PC-9 (cell line): ENCODE data around the gene CALD1. TPM values are rescaled to one million over a fixed set of nuclear protein-coding genes. Genes with fewer than 3 reads are reported as not detected.

ENCODE experiments used
- BruUV-seq: library from RNA; stranded (reverse); fragments of 400-500 nt; replicated peaks from 2 replicates; lab custom pipeline; 2021; lab: Mats Ljungman, UMichigan
- CTCF ChIA-PET: fragments of 300-600 bp; sonication (Branson Sonifier 250); formaldehyde crosslinking; loops from one replicate; lab custom pipeline; 2022; ENCODE audit warnings: antibody characterized with exemption; lab: Charles Lee
- POLR2A ChIA-PET: fragments of 300-600 bp; sonication (Branson Sonifier 250); formaldehyde crosslinking; loops from one replicate; lab custom pipeline; 2022; ENCODE audit warnings: antibody characterized with exemption; ENCODE audit not compliant: unreplicated experiment; lab: Charles Lee
- DNase-seq, 2 experiments: peaks; one replicate each; pipeline versions ENCODE4 v3.0.0 to v3.0.0-alpha.2; 2015 to 2022; ENCODE audit warnings: mixed read lengths in 1 of 2
- H2AFZ ChIP-seq: fragments of 200-600 bp; sonication (generic); 2 replicates; pipeline ENCODE4 v1.8.1; 2017; ENCODE audit warnings: antibody characterized with exemption
- H3F3A ChIP-seq: fragments of 200-600 bp; sonication (generic); 2 replicates; pipeline ENCODE4 v1.8.1; 2017; ENCODE audit warnings: antibody characterized with exemption, mild to moderate bottlenecking, low read depth; ENCODE audit not compliant: insufficient read depth
- H3K27ac ChIP-seq: fragments of 200-600 bp; sonication (generic); 2 replicates; pipeline ENCODE4 v1.6.1; 2016; ENCODE audit warnings: mixed run types
- H3K27me3 ChIP-seq: fragments of 200-600 bp; sonication (generic); 2 replicates; pipeline ENCODE4 v1.6.1; 2016; ENCODE audit warnings: low read depth, mixed run types; ENCODE audit not compliant: insufficient read depth
- H3K36me3 ChIP-seq: fragments of 200-600 bp; sonication (generic); 2 replicates; pipeline ENCODE4 v1.6.1; 2016; ENCODE audit warnings: low read depth, mixed run types
- H3K4me1 ChIP-seq: fragments of 200-600 bp; sonication (generic); replicated peaks from 2 replicates; pipeline ENCODE4 v1.6.1; 2016; ENCODE audit warnings: mixed run types; ENCODE audit not compliant: insufficient read depth
- H3K4me2 ChIP-seq: fragments of 200-600 bp; sonication (generic); 2 replicates; pipeline ENCODE4 v1.6.1; 2017; ENCODE audit warnings: mixed run types
- H3K4me3 ChIP-seq: fragments of 200-600 bp; sonication (generic); 2 replicates; pipeline ENCODE4 v1.6.1; 2016; ENCODE audit warnings: mixed run types
- H3K79me2 ChIP-seq: fragments of 200-600 bp; sonication (generic); 2 replicates; pipeline ENCODE4 v1.6.1; 2017; ENCODE audit warnings: low read depth, mixed run types
- H3K9me2 ChIP-seq: fragments of 200-600 bp; sonication (generic); 2 replicates; pipeline ENCODE4 v1.8.1; 2017; ENCODE audit warnings: mild to moderate bottlenecking; ENCODE audit not compliant: insufficient read depth
- H3K9me3 ChIP-seq: fragments of 200-600 bp; sonication (generic); 2 replicates; pipeline ENCODE4 v1.8.1; 2016; ENCODE audit warnings: low read depth; ENCODE audit not compliant: insufficient read depth
- H4K20me1 ChIP-seq: fragments of 200-600 bp; sonication (generic); 2 replicates; pipeline ENCODE4 v1.8.1; 2017; ENCODE audit not compliant: insufficient read depth
- EZH2 ChIP-seq: fragments of 200-600 bp; sonication (generic); IDR thresholded peaks from 2 replicates; pipeline ENCODE4 v1.8.0; 2017; ENCODE audit warnings: antibody characterized with exemption, low read depth
- intact Hi-C: fragments of 100-400 bp; cut with micrococcal nuclease; formaldehyde crosslinking; loops from one replicate; pipeline ENCODE4 v1.10.0; 2022; ENCODE audit not compliant: unreplicated experiment
- total RNA-seq: library from RNA; stranded (reverse); gene quantifications from 2 replicates; pipeline ENCODE4 v1.2.3, GENCODE V29; 2021
- TF ChIP-seq, protein P1 (sequence below): fragments of 200-600 bp; sonication (generic); conservative IDR thresholded peaks from 2 replicates; pipeline ENCODE4 v1.6.1; 2017; ENCODE audit warnings: mixed run types, antibody characterized with exemption, mild to moderate bottlenecking, moderate library complexity

CALD1 gene
- total RNA-seq, 1 experiment from 2014 or later, result 84.4 TPM

DNA sequence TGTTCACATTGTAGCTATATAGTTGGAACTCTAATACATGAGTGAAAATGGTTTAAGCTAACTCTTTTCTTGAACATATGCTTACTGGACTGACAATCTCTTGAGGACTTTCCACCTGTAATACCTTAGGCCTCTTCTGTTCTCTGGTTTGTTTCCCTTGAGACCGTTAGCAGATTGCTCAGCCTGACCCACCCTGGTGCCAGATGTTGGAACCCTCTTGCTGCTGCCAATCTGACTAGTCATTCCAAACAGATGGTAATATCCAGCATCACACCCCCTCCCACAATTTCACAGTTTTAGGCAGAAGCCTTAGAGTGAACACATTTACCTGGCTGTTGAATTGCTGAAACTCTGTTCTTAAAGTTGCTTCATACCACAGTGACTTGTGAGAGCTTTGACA lies 18.7 kb downstream of the CALD1 start:
- DNase-seq, result no peak
- intact Hi-C loops, result no loop called here
- ChIA-PET POLR2A (no interaction called here), CTCF (no interaction called here)
- no peak overlapping the region for H3K27ac ChIP-seq
- H3K27me3 ChIP-seq, result no peaks in the 10 kb centered on the region
- BruUV-seq, result no TSS peak
- H3K4me1 ChIP-seq, result no peaks in the 10 kb centered on the region
- H3K9me3 ChIP-seq, result peaks cover 4% of the 10 kb centered on the region; the same call in 1 of the 2 replicates
- no peak overlapping the region for H3K4me2 ChIP-seq
- H2AFZ ChIP-seq, result no peak overlapping the region
- H4K20me1 ChIP-seq, result no peaks in the 10 kb centered on the region
- no peaks in the 10 kb centered on the region for H3K36me3 ChIP-seq
- H3K9me2 ChIP-seq, result no peaks in the 10 kb centered on the region
- no peak overlapping the region for H3K4me3 ChIP-seq
- TF ChIP-seq, protein P1, sequence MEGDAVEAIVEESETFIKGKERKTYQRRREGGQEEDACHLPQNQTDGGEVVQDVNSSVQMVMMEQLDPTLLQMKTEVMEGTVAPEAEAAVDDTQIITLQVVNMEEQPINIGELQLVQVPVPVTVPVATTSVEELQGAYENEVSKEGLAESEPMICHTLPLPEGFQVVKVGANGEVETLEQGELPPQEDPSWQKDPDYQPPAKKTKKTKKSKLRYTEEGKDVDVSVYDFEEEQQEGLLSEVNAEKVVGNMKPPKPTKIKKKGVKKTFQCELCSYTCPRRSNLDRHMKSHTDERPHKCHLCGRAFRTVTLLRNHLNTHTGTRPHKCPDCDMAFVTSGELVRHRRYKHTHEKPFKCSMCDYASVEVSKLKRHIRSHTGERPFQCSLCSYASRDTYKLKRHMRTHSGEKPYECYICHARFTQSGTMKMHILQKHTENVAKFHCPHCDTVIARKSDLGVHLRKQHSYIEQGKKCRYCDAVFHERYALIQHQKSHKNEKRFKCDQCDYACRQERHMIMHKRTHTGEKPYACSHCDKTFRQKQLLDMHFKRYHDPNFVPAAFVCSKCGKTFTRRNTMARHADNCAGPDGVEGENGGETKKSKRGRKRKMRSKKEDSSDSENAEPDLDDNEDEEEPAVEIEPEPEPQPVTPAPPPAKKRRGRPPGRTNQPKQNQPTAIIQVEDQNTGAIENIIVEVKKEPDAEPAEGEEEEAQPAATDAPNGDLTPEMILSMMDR, result no peak
- no peaks in the 10 kb centered on the region for H3F3A ChIP-seq
- no peaks in the 10 kb centered on the region for H3K79me2 ChIP-seq

DNA sequence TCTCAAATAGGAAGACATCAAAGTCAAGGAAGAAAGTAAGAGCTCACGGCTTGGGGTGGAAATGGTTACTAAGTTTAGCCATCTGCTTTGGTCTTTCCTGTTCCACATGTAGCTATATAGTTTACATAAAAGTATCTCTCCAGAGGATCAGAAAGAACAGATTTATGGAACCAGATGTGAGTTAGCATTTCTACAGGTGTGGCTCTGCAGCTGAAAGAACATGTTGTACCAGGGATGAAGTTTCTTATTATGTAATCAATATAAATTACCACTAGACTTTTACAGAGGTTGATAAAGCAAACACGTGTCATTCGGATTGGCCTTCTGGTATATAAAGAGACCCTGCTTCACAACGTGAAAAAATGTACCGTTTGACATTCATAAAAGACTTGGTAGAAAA lies 19.9 kb downstream of the CALD1 start:
- ChIA-PET POLR2A (no interaction called here), CTCF (no interaction called here)
- Histone ChIP-seq H2AFZ (no peak overlapping the region), H3K27ac (no peak overlapping the region), H3K79me2 (no peaks in the 10 kb centered on the region), H3K36me3 (no peaks in the 10 kb centered on the region), H3K9me3 (peaks cover 4% of the 10 kb centered on the region; the same call in 1 of the 2 replicates), H3K4me3 (no peak overlapping the region), H3K27me3 (no peaks in the 10 kb centered on the region), H3K4me1 (no peaks in the 10 kb centered on the region), H3K9me2 (no peaks in the 10 kb centered on the region), H3K4me2 (no peak overlapping the region), H3F3A (no peaks in the 10 kb centered on the region), H4K20me1 (no peaks in the 10 kb centered on the region)
- intact Hi-C loops, result no loop called here
- no peak for DNase-seq
- no TSS peak for BruUV-seq
- TF ChIP-seq, protein P1, result no peak
- TF ChIP-seq EZH2, result no peak

DNA sequence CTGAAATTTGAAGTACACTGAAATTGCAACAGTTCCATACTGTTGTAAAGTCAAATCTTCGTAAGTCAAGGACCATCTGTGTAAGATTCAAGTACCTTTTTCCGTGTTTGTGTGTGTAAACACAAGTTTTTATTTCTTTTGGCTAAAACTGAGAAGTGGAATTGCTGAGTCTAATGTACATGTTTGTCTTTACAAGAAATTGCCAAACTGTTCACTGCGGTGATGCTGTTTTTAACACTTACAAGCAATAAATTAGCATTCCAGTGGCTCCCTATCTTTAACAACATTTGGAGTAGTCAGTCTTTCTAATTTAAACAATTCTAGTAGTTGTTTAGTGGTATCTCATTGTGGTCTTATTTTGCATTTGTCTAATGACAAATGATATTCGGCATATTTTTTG lies 23.3 kb downstream of the CALD1 start:
- Histone ChIP-seq H2AFZ (no peak overlapping the region), H3K4me3 (no peak overlapping the region), H3K27me3 (no peaks in the 10 kb centered on the region), H3K36me3 (no peaks in the 10 kb centered on the region), H3K4me1 (no peaks in the 10 kb centered on the region), H3K9me3 (peaks cover 4% of the 10 kb centered on the region; the same call in 1 of the 2 replicates), H3K27ac (no peak overlapping the region), H3F3A (no peaks in the 10 kb centered on the region), H3K79me2 (no peaks in the 10 kb centered on the region), H3K9me2 (no peaks in the 10 kb centered on the region), H3K4me2 (no peak overlapping the region), H4K20me1 (no peaks in the 10 kb centered on the region)
- CTCF ChIA-PET, result no interaction called here
- POLR2A ChIA-PET, result no interaction called here
- BruUV-seq, result no TSS peak
- intact Hi-C loops, result no loop called here
- no peak for DNase-seq
- TF ChIP-seq, protein P1, result no peak
- no peak for TF ChIP-seq EZH2
